Measurements from ENCODE around the gene CDK14.
"Not testable (repeated sequence)": the region's sequence is repeated elsewhere in the genome, so short reads cannot be mapped to it uniquely, and the experiment has no call there.

Gene CDK14

GRCh38 chr7:91149341-91150246 is 553.5 kb downstream of the CDK14 start:
- DNase-seq (ENCODE audit: low read depth in 2 of 2), result no peak

GRCh38 chr7:91151916-91152315 is 555.8 kb downstream of the CDK14 start:
- no peak for DNase-seq (ENCODE audit: low read depth in 2 of 2)

- no peak for DNase-seq (ENCODE audit: low read depth in 2 of 2)
These were observed 560.4 kb downstream of the CDK14 start for GRCh38 chr7:91156316-91157185.

GRCh38 chr7:91157579-91158320 is 561.6 kb downstream of the CDK14 start:
- no peak for DNase-seq (ENCODE audit: low read depth in 2 of 2)

GRCh38 chr7:91162436-91162835 is 566.3 kb downstream of the CDK14 start:
- no peak for DNase-seq (ENCODE audit: low read depth in 2 of 2)

GRCh38 chr7:91164506-91164905 is 568.4 kb downstream of the CDK14 start:
- no peak for DNase-seq (ENCODE audit: low read depth in 2 of 2)

- no peak for DNase-seq (ENCODE audit: low read depth in 2 of 2)
These were observed 569.1 kb downstream of the CDK14 start for GRCh38 chr7:91165006-91165845.

- no peak for DNase-seq (ENCODE audit: low read depth in 2 of 2)
These were observed 569.7 kb downstream of the CDK14 start for GRCh38 chr7:91165846-91166230.

GRCh38 chr7:91168871-91169829 is 573.0 kb downstream of the CDK14 start:
- no peak for DNase-seq (ENCODE audit: low read depth in 2 of 2)

- no peak for DNase-seq (ENCODE audit: low read depth in 2 of 2)
These were observed 573.7 kb downstream of the CDK14 start for GRCh38 chr7:91169830-91170191.

GRCh38 chr7:91173265-91173664 is 577.1 kb downstream of the CDK14 start:
- not testable (repeated sequence) for DNase-seq (ENCODE audit: low read depth in 2 of 2)

- no peak for DNase-seq (ENCODE audit: low read depth in 2 of 2)
These were observed 584.6 kb downstream of the CDK14 start for GRCh38 chr7:91180746-91181145.

- no peak for DNase-seq (ENCODE audit: low read depth in 2 of 2)
These were observed 585.8 kb downstream of the CDK14 start for GRCh38 chr7:91181949-91182348.

- no peak for DNase-seq (ENCODE audit: low read depth in 2 of 2)
These were observed 587.0 kb downstream of the CDK14 start for GRCh38 chr7:91182819-91183764.

GRCh38 chr7:91185771-91186170 is 589.6 kb downstream of the CDK14 start:
- no peak for DNase-seq (ENCODE audit: low read depth in 2 of 2)

- DNase-seq (ENCODE audit: low read depth in 2 of 2), result no peak
These were observed 590.9 kb downstream of the CDK14 start for GRCh38 chr7:91187061-91187460.

- DNase-seq (ENCODE audit: low read depth in 2 of 2), result no peak
These were observed 595.6 kb downstream of the CDK14 start for GRCh38 chr7:91191771-91192170.

GRCh38 chr7:91193141-91193540 is 597.0 kb downstream of the CDK14 start:
- DNase-seq (ENCODE audit: low read depth in 2 of 2), result no peak

- no peak for DNase-seq (ENCODE audit: low read depth in 2 of 2)
These were observed 598.7 kb downstream of the CDK14 start for GRCh38 chr7:91194841-91195240.
